Fibroblast of lung (primary cell): ENCODE results near the gene CHD9. TPM values are rescaled to one million over a fixed set of nuclear protein-coding genes. Genes with fewer than 3 reads are reported as not detected.

Experiments
- DNase-seq, 2 donors: peaks; one replicate each; pipeline versions ENCODE4 v3.0.0 to v3.0.0-alpha.2; 2010; ENCODE audit warnings: low read depth in 2 of 2
- H2AFZ ChIP-seq: 2 replicates; pipeline ENCODE4 v1.5.1; 2012; ENCODE audit warnings: low read length, control low read depth, inconsistent platforms
- H3K27ac ChIP-seq: 2 replicates; pipeline ENCODE4 v1.5.1; 2011; ENCODE audit warnings: low read length, control low read depth; ENCODE audit not compliant: insufficient read depth
- H3K27me3 ChIP-seq: 2 replicates; pipeline ENCODE4 v1.5.1; 2011; ENCODE audit warnings: mild to moderate bottlenecking, low read length; ENCODE audit not compliant: control insufficient read depth, insufficient read depth
- H3K36me3 ChIP-seq: 2 replicates; pipeline ENCODE4 v1.5.1; 2011; ENCODE audit warnings: low read length; ENCODE audit not compliant: control insufficient read depth, insufficient read depth
- H3K4me1 ChIP-seq: 2 replicates; pipeline ENCODE4 v1.5.1; 2011; ENCODE audit warnings: low read length; ENCODE audit not compliant: control insufficient read depth, insufficient read depth; ENCODE audit errors: extremely low read depth
- H3K4me2 ChIP-seq: 2 replicates; pipeline ENCODE4 v1.5.1; 2011; ENCODE audit warnings: low read length, control low read depth; ENCODE audit not compliant: insufficient read depth; ENCODE audit errors: extremely low read depth
- H3K4me3 ChIP-seq, 4 experiments: fragments of 200-600 bp in 1 of 4; sonication (generic) in 1 of 4; replicated peaks in 1 of 4; 2 replicates each; pipeline ENCODE4 v1.5.1; 2011 to 2016; ENCODE audit warnings: low read length in 4 of 4, low read depth in 3 of 4, mild to moderate bottlenecking in 3 of 4, control low read depth in 2 of 4, inconsistent platforms in 1 of 4, mixed read lengths in 1 of 4; ENCODE audit not compliant: insufficient read depth in 1 of 4; ENCODE audit errors: control extremely low read depth in 1 of 4
- H3K79me2 ChIP-seq: 2 replicates; pipeline ENCODE4 v1.5.1; 2012; ENCODE audit warnings: mild to moderate bottlenecking, low read length, inconsistent platforms; ENCODE audit not compliant: control insufficient read depth, insufficient read depth
- H3K9ac ChIP-seq: 2 replicates; pipeline ENCODE4 v1.5.1; 2011; ENCODE audit warnings: mild to moderate bottlenecking, low read length, control low read depth; ENCODE audit not compliant: insufficient read depth
- H3K9me3 ChIP-seq: 2 replicates; pipeline ENCODE4 v1.5.1; 2012; ENCODE audit warnings: low read depth, low read length; ENCODE audit not compliant: control insufficient read depth, insufficient read depth
- H4K20me1 ChIP-seq: 2 replicates; pipeline ENCODE4 v1.5.1; 2011; ENCODE audit warnings: low read length; ENCODE audit not compliant: control insufficient read depth, insufficient read depth; ENCODE audit errors: extremely low read depth
- EZH2 ChIP-seq: IDR thresholded peaks from 2 replicates; pipeline ENCODE4 v1.5.1; 2012; ENCODE audit warnings: low read length, control low read depth, mild to moderate bottlenecking; ENCODE audit errors: missing control alignments
- polyA plus RNA-seq, 2 donors: library from polyadenylated mRNA; depleted of rRNA in 1 of 2; stranded (reverse) in 1 of 2; unstranded in 1 of 2; fragments of >200 nt; gene quantifications; 2 replicates each; pipeline ENCODE4 v1.2.1, GENCODE V29; 2011 to 2012; ENCODE audit warnings: missing spikeins in 1 of 2
- total RNA-seq: library from RNA; depleted of rRNA; stranded (reverse); fragments of >200 nt; gene quantifications from 2 replicates; pipeline ENCODE4 v1.2.1, GENCODE V29; 2014
- TF ChIP-seq, protein P1 (sequence below), 2 donors: IDR thresholded peaks in 1 of 2; conservative IDR thresholded peaks in 1 of 2; 1 replicate in 1 of 2; 2 replicates in 1 of 2; pipeline ENCODE4 v1.5.1; 2011 to 2012; ENCODE audit warnings: low read length in 2 of 2, control low read depth in 1 of 2, inconsistent platforms in 1 of 2, low read depth in 1 of 2, mild to moderate bottlenecking in 1 of 2

CHD9 gene
- total and polyA plus RNA-seq, 2 donors (not counting 1 experiment from before 2014, with no cell fraction given): 32.9 to 60.9 TPM

DNA sequence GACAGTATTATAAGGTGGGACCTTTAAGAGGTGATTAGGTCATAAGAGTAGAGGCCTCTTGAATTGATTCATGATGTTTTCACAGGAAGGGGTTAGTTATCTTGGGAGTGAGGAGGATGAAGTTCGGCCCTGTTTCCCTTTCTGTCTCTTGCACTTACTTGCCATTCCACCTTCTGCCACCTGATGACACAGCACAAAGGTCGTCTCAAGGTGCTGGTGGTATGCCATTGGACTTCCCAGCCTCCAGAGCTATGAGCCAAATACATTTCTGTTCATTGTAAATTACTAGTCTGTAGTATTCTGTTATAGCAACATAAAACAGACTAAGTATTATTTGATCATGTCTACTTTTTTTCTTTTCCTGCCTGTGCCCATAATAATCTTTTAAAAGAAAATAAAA is 23.5 kb downstream of the CHD9 start:
- no peaks in the 10 kb centered on the region for H4K20me1 ChIP-seq
- no peak for TF ChIP-seq EZH2
- TF ChIP-seq, protein P1, sequence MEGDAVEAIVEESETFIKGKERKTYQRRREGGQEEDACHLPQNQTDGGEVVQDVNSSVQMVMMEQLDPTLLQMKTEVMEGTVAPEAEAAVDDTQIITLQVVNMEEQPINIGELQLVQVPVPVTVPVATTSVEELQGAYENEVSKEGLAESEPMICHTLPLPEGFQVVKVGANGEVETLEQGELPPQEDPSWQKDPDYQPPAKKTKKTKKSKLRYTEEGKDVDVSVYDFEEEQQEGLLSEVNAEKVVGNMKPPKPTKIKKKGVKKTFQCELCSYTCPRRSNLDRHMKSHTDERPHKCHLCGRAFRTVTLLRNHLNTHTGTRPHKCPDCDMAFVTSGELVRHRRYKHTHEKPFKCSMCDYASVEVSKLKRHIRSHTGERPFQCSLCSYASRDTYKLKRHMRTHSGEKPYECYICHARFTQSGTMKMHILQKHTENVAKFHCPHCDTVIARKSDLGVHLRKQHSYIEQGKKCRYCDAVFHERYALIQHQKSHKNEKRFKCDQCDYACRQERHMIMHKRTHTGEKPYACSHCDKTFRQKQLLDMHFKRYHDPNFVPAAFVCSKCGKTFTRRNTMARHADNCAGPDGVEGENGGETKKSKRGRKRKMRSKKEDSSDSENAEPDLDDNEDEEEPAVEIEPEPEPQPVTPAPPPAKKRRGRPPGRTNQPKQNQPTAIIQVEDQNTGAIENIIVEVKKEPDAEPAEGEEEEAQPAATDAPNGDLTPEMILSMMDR (conservative IDR thresholded peaks at IDR 0.05 in 1 of 2, IDR thresholded peaks at IDR 0.05 in 1 of 2; ENCODE audit: low read depth in 1 of 2, low read length in 2 of 2): no peak
- H3K4me1 ChIP-seq: peaks cover 11% of the 10 kb centered on the region
- H2AFZ ChIP-seq: no peak overlapping the region
- H3K9ac ChIP-seq: no peak overlapping the region
- no peaks in the 10 kb centered on the region for H3K9me3 ChIP-seq
- H3K79me2 ChIP-seq: no peaks in the 10 kb centered on the region
- DNase-seq: no peak
- no peaks in the 10 kb centered on the region for H3K36me3 ChIP-seq
- no peak overlapping the region for H3K4me3 ChIP-seq
- no peak overlapping the region for H3K4me2 ChIP-seq
- H3K27ac ChIP-seq: no peak overlapping the region
- H3K27me3 ChIP-seq: no peaks in the 10 kb centered on the region

DNA sequence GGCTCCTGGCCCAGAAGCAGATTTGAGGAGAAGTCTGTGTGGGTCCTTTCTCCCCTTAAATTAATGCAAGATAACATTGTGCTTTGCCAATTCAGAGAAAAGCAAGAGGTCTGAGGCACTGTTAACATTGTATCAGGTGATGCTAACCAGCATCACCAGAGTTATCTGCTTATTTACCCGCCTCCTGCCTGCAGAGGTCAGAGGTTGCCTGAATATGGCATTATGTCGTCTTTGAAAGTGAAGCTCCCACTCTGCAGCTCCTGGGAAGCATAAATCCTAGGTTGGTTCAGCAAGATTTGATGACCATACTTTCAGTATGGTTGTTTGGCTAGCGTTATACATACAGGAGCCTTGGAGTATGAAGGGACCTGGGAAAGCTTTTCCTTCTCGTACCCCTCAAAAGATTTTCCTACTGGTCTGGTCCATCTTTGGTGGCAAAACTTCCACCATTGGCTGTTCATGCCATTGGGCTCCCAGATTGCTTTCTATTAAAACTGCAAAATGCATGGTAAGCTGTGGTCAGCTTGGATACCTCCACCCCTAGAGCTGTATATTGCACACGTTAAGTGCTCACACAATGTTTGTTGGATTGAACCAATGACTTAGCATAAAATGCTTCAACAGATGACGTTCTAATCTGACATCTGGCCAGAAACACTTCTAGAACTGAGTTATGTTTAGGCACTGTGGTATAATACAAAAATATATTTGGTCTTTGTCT is 24.1 kb downstream of the CHD9 start:
- Histone ChIP-seq H4K20me1 (no peaks in the 10 kb centered on the region), H3K27ac (no peak overlapping the region), H3K9ac (no peak overlapping the region), H3K36me3 (no peaks in the 10 kb centered on the region), H3K4me3 (no peak overlapping the region), H3K79me2 (no peaks in the 10 kb centered on the region), H3K4me1 (peaks cover 11% of the 10 kb centered on the region), H3K27me3 (no peaks in the 10 kb centered on the region), H3K4me2 (no peak overlapping the region), H3K9me3 (no peaks in the 10 kb centered on the region), H2AFZ (no peak overlapping the region)
- TF ChIP-seq, protein P1 (conservative IDR thresholded peaks at IDR 0.05 in 1 of 2, IDR thresholded peaks at IDR 0.05 in 1 of 2; ENCODE audit: low read depth in 1 of 2, low read length in 2 of 2): no peak
- no peak for TF ChIP-seq EZH2
- DNase-seq: peak in 1 of 2 donors; percentile 61

DNA sequence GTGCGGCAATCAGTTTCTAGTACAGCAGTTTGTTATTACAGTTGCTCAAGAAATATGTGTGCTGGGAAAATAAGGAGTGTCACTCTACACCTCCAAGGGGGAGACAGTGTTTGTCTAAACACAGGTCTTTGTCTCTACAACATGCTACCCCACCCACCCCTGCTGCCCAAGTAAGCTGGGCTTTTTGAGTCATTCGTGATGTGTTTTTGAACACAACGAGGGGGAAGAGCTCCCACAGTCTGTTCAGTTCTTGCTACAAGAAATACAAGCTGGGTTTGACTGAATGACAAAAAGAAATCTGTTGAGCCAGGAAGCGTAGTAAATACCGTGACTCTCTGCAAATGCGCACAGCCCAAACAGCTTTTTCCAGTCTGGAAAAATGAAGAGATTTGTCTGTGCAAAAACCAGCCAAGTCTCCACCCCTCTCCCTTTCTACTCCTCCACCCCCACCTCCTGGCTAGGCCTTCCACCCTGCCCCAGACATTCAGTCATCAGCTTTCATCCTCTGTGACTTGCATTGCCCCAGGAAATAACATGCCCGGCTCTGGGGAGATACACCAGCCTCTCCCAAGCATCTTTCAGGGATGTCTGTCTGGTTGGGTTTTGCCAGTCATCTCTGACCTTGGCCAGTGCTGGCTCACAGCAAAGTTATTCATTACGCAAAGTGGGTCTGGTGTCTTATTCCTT is 25.7 kb downstream of the CHD9 start:
- Histone ChIP-seq H4K20me1 (no peaks in the 10 kb centered on the region), H3K9ac (peak overlapping the region; percentile 35), H3K79me2 (no peaks in the 10 kb centered on the region), H2AFZ (no peak overlapping the region), H3K9me3 (no peaks in the 10 kb centered on the region), H3K27me3 (no peaks in the 10 kb centered on the region), H3K4me2 (peak overlapping the region; percentile 75), H3K4me1 (peaks cover 14% of the 10 kb centered on the region), H3K4me3 (peak overlapping the region in 3 of 4 experiments; percentile 4 to 42 (median 19)), H3K27ac (peak overlapping the region; percentile 70), H3K36me3 (no peaks in the 10 kb centered on the region)
- peak; percentile 89 to 90 for DNase-seq
- TF ChIP-seq EZH2: no peak
- TF ChIP-seq, protein P1 (conservative IDR thresholded peaks at IDR 0.05 in 1 of 2, IDR thresholded peaks at IDR 0.05 in 1 of 2; ENCODE audit: low read depth in 1 of 2, low read length in 2 of 2): no peak
